Transverse colon (tissue), 4 donors: ENCODE results near the gene PACS2. TPM values are rescaled to one million over a fixed set of nuclear protein-coding genes. Genes with fewer than 3 reads are reported as not detected.

Source experiments
- DNase-seq: peaks from one replicate; pipeline ENCODE4 v3.0.0-alpha.2; 2019
- H3K27ac ChIP-seq, 4 donors: fragments of 200-600 bp; sonication (generic); 2 replicates each; pipeline ENCODE4 v1.5.1; 2016 to 2018; ENCODE audit warnings: inconsistent platforms in 4 of 4
- H3K27me3 ChIP-seq: fragments of 200-600 bp; sonication (generic); 2 replicates; pipeline ENCODE4 v1.5.1; 2017; ENCODE audit warnings: inconsistent platforms
- H3K36me3 ChIP-seq, 4 donors: fragments of 200-600 bp; sonication (generic); 2 replicates each; pipeline ENCODE4 v1.5.1; 2017 to 2019; ENCODE audit warnings: inconsistent platforms in 4 of 4
- H3K4me1 ChIP-seq, 4 donors: fragments of 200-600 bp; sonication (generic); 2 replicates each; pipeline ENCODE4 v1.5.1; 2017 to 2020; ENCODE audit warnings: inconsistent platforms in 4 of 4
- H3K4me3 ChIP-seq, 4 donors: fragments of 200-600 bp; sonication (generic); 1 replicate in 1 of 4; 2 replicates in 3 of 4; pipeline versions ENCODE4 v1.5.1 to v1.6.1; 2017 to 2019; ENCODE audit warnings: inconsistent platforms in 4 of 4
- H3K9me3 ChIP-seq, 2 donors: fragments of 200-600 bp; sonication (generic); 2 replicates each; pipeline ENCODE4 v1.5.1; 2017 to 2019; ENCODE audit warnings: inconsistent platforms in 2 of 2
- EP300 ChIP-seq: sonication (generic); formaldehyde crosslinking; IDR thresholded peaks from one replicate; pipeline ENCODE4 v1.6.1; 2017; ENCODE audit warnings: antibody characterized with exemption, low read depth
- POLR2A ChIP-seq: fragments of 450-650 bp; IDR thresholded peaks from one replicate; pipeline ENCODE4 v1.6.1; 2016; ENCODE audit warnings: antibody characterized with exemption, mild to moderate bottlenecking, moderate library complexity
- POLR2AphosphoS5 ChIP-seq, 3 donors: sonication (generic); formaldehyde crosslinking; IDR thresholded peaks; one replicate each; pipeline ENCODE4 v1.6.1; 2016; ENCODE audit warnings: antibody characterized with exemption in 3 of 3
- whole genome bisulfite sequencing, 2 donors: methylation state at CpG; one replicate each; pipeline ENCODE4 v1.1.5; 2018; ENCODE audit warnings: low coverage in 1 of 2; 5-methylcytosine and 5-hydroxymethylcytosine counted together
- in situ Hi-C, 4 donors: fragments of 200-750 bp; cut with MboI; loops; one replicate each; pipeline versions ENCODE4 v1.15.0 to v1.15.1; 2017; ENCODE audit warnings: low sequenced_read_pairs in 3 of 4, low pct_ligation_motif_present in 1 of 4, low pct_unique_long_range_greater_than_20kb in 1 of 4
- intact Hi-C: fragments of 100-400 bp; cut with DNase I; formaldehyde crosslinking; loops from one replicate; pipeline ENCODE4 v1.15.1; 2023; ENCODE audit warnings: low total_unique reads
- total RNA-seq, 4 donors: library from RNA; depleted of rRNA; stranded (reverse); fragments of >200 nt; gene quantifications; one replicate each; pipeline ENCODE4 v1.1.0, GENCODE V29; 2016
- TF ChIP-seq, protein P1 (sequence below), 5 experiments: fragments of 200-600 bp in 3 of 5; fragments of 450-650 bp in 2 of 5; sonication (generic) in 3 of 5; IDR thresholded peaks; 1 replicate in 2 of 5; 2 replicates in 3 of 5; pipeline ENCODE4 v1.5.1; 2016 to 2017; ENCODE audit warnings: antibody characterized with exemption in 5 of 5, inconsistent platforms in 3 of 5, mild to moderate bottlenecking in 2 of 5, moderate library complexity in 1 of 5

The PACS2 gene
- total RNA-seq, 4 donors from 2014 or later: 63.0 to 249 (median 135) TPM

DNA sequence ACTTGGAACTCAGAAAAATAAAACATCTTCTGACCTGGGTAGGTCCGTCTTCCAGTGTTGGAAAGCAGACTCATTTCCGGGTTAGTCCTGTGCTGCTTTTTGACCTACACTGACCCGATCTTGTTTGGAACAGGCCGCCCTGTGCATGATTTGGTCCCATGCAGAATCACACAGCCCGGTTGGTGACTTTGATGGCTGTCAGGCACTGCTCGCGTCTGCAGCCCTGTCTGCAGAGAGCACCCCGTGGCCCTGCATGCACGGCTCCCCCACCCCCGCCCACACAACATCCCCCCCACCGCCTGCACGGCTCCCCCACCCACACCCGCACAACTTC lies 31.6 kb downstream of the PACS2 start:
- Histone ChIP-seq H3K27ac (no peak overlapping the region), H3K27me3 (no peaks in the 10 kb centered on the region), H3K4me1 (peaks cover 0 to 5% (median 0%) of the 10 kb centered on the region in 4 donors), H3K9me3 (no peaks in the 10 kb centered on the region), H3K36me3 (no peaks in the 10 kb centered on the region), H3K4me3 (no peak overlapping the region)
- intact Hi-C loops (no loop called here), in situ Hi-C loops (no loop called here)
- 85 to 86% methylated on average over 8 to 9 of the region's 13 CpGs for WGBS, 2 donors
- no peak for DNase-seq
- TF ChIP-seq POLR2A (no peak), EP300 (no peak)
- TF ChIP-seq, protein P1, sequence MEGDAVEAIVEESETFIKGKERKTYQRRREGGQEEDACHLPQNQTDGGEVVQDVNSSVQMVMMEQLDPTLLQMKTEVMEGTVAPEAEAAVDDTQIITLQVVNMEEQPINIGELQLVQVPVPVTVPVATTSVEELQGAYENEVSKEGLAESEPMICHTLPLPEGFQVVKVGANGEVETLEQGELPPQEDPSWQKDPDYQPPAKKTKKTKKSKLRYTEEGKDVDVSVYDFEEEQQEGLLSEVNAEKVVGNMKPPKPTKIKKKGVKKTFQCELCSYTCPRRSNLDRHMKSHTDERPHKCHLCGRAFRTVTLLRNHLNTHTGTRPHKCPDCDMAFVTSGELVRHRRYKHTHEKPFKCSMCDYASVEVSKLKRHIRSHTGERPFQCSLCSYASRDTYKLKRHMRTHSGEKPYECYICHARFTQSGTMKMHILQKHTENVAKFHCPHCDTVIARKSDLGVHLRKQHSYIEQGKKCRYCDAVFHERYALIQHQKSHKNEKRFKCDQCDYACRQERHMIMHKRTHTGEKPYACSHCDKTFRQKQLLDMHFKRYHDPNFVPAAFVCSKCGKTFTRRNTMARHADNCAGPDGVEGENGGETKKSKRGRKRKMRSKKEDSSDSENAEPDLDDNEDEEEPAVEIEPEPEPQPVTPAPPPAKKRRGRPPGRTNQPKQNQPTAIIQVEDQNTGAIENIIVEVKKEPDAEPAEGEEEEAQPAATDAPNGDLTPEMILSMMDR (IDR thresholded peaks at IDR 0.05): no peak

DNA sequence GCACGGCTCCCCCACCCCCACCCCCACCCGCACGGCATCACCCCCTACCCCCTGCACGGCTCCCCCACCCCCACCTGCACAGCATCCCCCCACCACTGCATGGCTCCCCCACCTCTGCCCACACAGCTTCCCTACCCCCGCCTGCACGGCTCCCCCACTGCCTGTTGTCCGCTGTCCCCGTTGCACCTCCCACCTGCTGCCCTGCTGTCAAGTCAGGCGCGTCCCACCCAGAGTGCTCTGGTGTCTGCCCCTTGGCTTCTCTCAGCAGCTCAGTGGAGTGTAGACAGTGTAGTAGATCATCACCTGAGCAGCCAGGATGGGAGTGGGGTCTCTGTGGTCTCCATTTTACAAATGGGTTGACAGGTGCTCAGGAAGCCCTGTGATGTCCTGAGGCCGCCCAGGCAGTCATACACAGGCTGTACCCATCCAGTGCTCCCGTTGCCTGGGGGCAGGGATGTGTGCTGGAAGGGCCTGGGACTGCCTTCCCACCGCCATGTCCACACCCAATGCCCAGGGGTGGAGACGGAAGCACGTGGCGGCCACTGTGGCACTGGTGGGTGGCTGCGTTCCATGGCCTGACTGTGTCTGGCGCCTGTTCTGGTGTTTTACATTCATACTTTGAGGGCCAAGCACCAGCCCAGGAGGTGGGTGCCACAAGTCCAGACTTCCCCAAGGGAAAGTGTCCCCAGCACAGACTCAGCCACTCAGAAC lies 32.5 kb downstream of the PACS2 start:
- no peaks in the 10 kb centered on the region for H3K9me3 ChIP-seq
- peaks cover 0 to 3% (median 0%) of the 10 kb centered on the region in 4 donors for H3K4me1 ChIP-seq
- no peak overlapping the region for H3K4me3 ChIP-seq
- WGBS, 2 donors: 95% methylated on average over 14 of the region's 18 CpGs; no CpG with 5 or more reads in 1 of the 2 donors
- no peak for DNase-seq
- TF ChIP-seq, protein P1 (IDR thresholded peaks at IDR 0.05): no peak
- no peak for TF ChIP-seq POLR2A
- no peak for TF ChIP-seq EP300
- no peak for TF ChIP-seq POLR2AphosphoS5 (IDR thresholded peaks at IDR 0.05)
- H3K27me3 ChIP-seq: no peaks in the 10 kb centered on the region
- H3K27ac ChIP-seq: no peak overlapping the region
- intact Hi-C loops (no loop called here), in situ Hi-C loops (no loop called here)
- H3K36me3 ChIP-seq: no peaks in the 10 kb centered on the region

DNA sequence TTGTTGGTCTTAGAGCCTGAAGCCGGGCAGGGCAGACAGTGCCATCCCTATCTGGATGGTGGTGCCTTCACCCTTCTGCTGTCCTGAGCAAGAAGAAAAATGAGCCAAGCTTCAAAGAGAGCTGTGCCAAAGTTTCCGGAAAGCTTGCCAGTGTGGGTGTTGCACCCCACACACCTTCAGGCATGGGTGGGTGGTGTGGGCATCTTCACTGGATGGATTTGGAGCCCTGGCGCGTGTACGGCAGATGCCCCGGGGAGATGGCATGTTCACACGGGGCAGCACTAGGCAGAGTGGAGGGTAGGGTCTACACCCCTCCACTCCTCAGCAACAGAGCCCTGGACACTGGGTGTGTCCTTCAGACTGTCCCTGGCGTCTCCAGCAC lies 33.0 kb downstream of the PACS2 start:
- in situ Hi-C loops (no loop called here), intact Hi-C loops (no loop called here)
- DNase-seq: no peak
- 91% methylated on average over 8 of the region's 8 CpGs; no CpG with 5 or more reads in 1 of the 2 donors for WGBS, 2 donors
- Histone ChIP-seq H3K27me3 (no peaks in the 10 kb centered on the region), H3K4me1 (peaks cover 0 to 4% (median 0%) of the 10 kb centered on the region in 4 donors), H3K9me3 (no peaks in the 10 kb centered on the region), H3K27ac (no peak overlapping the region), H3K36me3 (no peaks in the 10 kb centered on the region), H3K4me3 (no peak overlapping the region)
- TF ChIP-seq EP300 (no peak), POLR2A (no peak)
- TF ChIP-seq, protein P1 (IDR thresholded peaks at IDR 0.05): no peak

DNA sequence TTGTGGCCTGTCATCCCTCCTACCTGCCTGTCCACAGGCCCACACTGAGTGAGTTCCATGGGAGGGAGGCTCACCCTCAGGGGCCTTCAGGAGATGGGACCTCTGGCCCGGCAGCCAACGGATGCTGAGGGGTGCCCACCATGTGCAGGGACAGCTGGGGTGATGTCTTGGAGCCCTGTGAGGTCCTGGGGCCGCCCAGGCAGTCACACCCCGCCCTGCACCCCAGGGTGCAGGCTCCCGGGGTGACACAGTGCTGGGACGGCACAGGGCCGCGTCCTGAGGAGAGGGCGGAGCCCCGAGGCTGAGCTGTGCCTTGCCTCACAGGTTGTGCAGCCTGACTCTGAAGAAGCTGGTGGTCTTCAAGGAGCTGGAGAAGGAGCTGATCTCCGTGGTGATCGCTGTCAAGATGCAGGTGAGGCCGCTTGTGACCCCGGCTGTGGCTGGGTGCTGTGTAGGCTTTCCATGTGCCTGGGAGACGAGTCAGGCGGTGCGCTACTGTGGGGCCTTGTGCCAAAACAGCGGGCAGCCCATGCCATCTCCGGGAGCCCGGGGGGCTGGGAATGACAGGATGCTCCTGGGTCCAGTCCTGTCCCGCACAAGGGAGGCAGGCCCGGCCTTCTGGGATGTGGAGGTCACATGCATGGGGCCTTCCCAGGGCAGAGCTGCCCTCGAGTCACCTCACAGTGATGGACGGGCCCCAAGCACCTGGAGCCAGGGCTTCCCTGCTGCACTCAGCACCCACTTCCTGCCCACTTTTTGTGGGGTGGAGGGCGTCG lies 33.8 kb downstream of the PACS2 start:
- WGBS, 2 donors: 84% methylated on average over 13 of the region's 26 CpGs; no CpG with 5 or more reads in 1 of the 2 donors
- peaks cover 0 to 4% (median 0%) of the 10 kb centered on the region in 4 donors for H3K4me1 ChIP-seq
- H3K4me3 ChIP-seq: no peak overlapping the region
- TF ChIP-seq, protein P1 (IDR thresholded peaks at IDR 0.05): no peak
- TF ChIP-seq EP300 (no peak), POLR2AphosphoS5 (IDR thresholded peaks at IDR 0.05) (no peak), POLR2A (no peak)
- DNase-seq: no peak
- no peak overlapping the region for H3K27ac ChIP-seq
- intact Hi-C loops (no loop called here), in situ Hi-C loops (no loop called here)
- no peaks in the 10 kb centered on the region for H3K27me3 ChIP-seq
- H3K9me3 ChIP-seq: no peaks in the 10 kb centered on the region
- no peaks in the 10 kb centered on the region for H3K36me3 ChIP-seq
